IMR-90 (cell line): ENCODE data around the gene PSEN1. TPM values are rescaled to one million over a fixed set of nuclear protein-coding genes. Genes with fewer than 3 reads are reported as not detected.

Experiments
- BHLHE40 ChIP-seq: fragments of 150-350 bp; IDR thresholded peaks from 2 replicates; pipeline ENCODE4 v1.6.1; 2016; ENCODE audit warnings: mild to moderate bottlenecking, low read depth, low read length
- CEBPB ChIP-seq: IDR thresholded peaks from 2 replicates; pipeline ENCODE4 v1.6.1; 2012; ENCODE audit warnings: low read depth, low read length, improper control_type of control experiment
- NFE2L2 ChIP-seq: fragments of 150-350 bp; IDR thresholded peaks from 2 replicates; pipeline ENCODE4 v1.6.1; 2016; ENCODE audit warnings: low read depth, mild to moderate bottlenecking, low read length
- RAD21 ChIP-seq: IDR thresholded peaks from 2 replicates; pipeline ENCODE4 v1.6.1; 2012; ENCODE audit warnings: low read length, improper control_type of control experiment
- RCOR1 ChIP-seq: IDR thresholded peaks from 2 replicates; pipeline ENCODE4 v1.6.1; 2012; ENCODE audit warnings: mild to moderate bottlenecking, low read length, improper control_type of control experiment; ENCODE audit not compliant: insufficient replicate concordance
- RFX5 ChIP-seq: IDR thresholded peaks from 2 replicates; pipeline ENCODE4 v1.8.0; 2012; ENCODE audit warnings: low read depth, mild to moderate bottlenecking, low read length, moderate library complexity
- USF2 ChIP-seq: fragments of 150-350 bp; IDR thresholded peaks from 2 replicates; pipeline ENCODE4 v1.6.1; 2017; ENCODE audit warnings: mild to moderate bottlenecking, antibody characterized with exemption, low read length, low read depth
- polyA plus RNA-seq, 3 experiments: library from polyadenylated mRNA; depleted of rRNA; stranded (reverse); fragments of >200 nt; gene quantifications; 2 replicates each; pipeline ENCODE4 v1.2.3, GENCODE V29; 2012; ENCODE audit warnings: low replicate concordance in 1 of 3
- total RNA-seq: library from RNA; depleted of rRNA; stranded (reverse); fragments of >200 nt; gene quantifications from 2 replicates; pipeline ENCODE4 v1.2.3, GENCODE V29; 2012

The PSEN1 gene
- total and polyA plus RNA-seq, 2 of the 4 experiments (the other 2 are of a cell fraction) = 14.8 to 62.7 TPM

GRCh38 chr14:73254247-73255004 lies 118.1 kb downstream of the PSEN1 start (continued):
- no peak for TF ChIP-seq USF2
- no peak for TF ChIP-seq CEBPB
- TF ChIP-seq RFX5 = no peak
- TF ChIP-seq RAD21 = no peak
- no peak for TF ChIP-seq RCOR1
- TF ChIP-seq BHLHE40 = no peak
- TF ChIP-seq NFE2L2 = no peak
